Omental fat pad (tissue), 4 donors: Measurements from ENCODE around the gene SFMBT1. TPM values are rescaled to one million over a fixed set of nuclear protein-coding genes. Genes with fewer than 3 reads are reported as not detected.

Experiments used
- ATAC-seq: fragments of 150-250 bp; one replicate; pipeline ENCODE4 v1.9.1; 2016; ENCODE audit warnings: mild to moderate bottlenecking, moderate library complexity; ENCODE audit not compliant: low FRiP score
- DNase-seq: peaks from one replicate; pipeline ENCODE4 v3.0.0-alpha.2; 2019; ENCODE audit warnings: low spot score
- total RNA-seq, 4 donors: library from RNA; depleted of rRNA; stranded (reverse); fragments of >200 nt; gene quantifications; one replicate each; pipeline ENCODE4 v1.1.0, GENCODE V29; 2016
- TF ChIP-seq, protein P1 (sequence below), 3 donors: fragments of 450-650 bp; IDR thresholded peaks; one replicate each; pipeline ENCODE4 v1.5.1; 2016 to 2017; ENCODE audit warnings: antibody characterized with exemption in 3 of 3, mild to moderate bottlenecking in 3 of 3, moderate library complexity in 2 of 3

The SFMBT1 gene
- total RNA-seq, 4 donors from 2014 or later: 6.5 to 15.3 (median 8.7) TPM

DNA sequence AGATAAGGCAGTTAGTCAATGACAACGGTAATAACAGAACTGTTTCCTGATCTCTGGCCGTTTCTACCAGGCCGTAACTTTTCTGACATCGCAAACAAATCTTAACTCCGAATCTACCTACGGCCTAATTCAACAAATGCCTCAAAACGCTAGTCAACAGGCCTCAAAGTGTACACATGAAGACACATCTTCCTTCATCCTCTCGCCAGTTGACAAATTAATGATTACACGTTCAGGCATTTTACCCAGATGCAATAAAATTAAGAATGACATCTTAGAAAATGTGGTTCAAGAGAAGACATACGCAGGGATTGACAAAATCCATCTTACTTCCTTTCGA, 1.5 kb downstream of the SFMBT1 start:
- TF ChIP-seq, protein P1, sequence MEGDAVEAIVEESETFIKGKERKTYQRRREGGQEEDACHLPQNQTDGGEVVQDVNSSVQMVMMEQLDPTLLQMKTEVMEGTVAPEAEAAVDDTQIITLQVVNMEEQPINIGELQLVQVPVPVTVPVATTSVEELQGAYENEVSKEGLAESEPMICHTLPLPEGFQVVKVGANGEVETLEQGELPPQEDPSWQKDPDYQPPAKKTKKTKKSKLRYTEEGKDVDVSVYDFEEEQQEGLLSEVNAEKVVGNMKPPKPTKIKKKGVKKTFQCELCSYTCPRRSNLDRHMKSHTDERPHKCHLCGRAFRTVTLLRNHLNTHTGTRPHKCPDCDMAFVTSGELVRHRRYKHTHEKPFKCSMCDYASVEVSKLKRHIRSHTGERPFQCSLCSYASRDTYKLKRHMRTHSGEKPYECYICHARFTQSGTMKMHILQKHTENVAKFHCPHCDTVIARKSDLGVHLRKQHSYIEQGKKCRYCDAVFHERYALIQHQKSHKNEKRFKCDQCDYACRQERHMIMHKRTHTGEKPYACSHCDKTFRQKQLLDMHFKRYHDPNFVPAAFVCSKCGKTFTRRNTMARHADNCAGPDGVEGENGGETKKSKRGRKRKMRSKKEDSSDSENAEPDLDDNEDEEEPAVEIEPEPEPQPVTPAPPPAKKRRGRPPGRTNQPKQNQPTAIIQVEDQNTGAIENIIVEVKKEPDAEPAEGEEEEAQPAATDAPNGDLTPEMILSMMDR (IDR thresholded peaks at IDR 0.05): no peak
- DNase-seq: no peak
- no peak for ATAC-seq

DNA sequence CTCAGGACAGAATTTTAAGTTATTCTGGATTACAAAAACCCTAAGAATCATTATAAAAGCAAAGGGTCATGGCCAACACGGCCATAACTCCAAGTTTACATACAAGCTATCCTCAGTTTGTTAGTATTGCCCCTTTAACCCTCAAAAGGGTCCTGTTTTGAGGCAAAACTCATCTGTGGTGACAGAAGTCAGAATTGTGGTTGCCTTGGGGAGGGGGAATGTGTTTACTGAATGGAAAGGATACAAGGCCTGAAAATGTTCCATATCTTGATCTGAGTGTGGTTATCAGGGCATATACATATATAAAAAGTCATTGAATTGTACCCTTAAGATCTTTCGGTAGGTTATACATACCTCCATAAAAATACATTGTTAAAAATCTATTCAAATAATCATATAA, 2.1 kb downstream of the SFMBT1 start:
- TF ChIP-seq, protein P1 (IDR thresholded peaks at IDR 0.05): no peak
- no peak for DNase-seq
- ATAC-seq: no peak

DNA sequence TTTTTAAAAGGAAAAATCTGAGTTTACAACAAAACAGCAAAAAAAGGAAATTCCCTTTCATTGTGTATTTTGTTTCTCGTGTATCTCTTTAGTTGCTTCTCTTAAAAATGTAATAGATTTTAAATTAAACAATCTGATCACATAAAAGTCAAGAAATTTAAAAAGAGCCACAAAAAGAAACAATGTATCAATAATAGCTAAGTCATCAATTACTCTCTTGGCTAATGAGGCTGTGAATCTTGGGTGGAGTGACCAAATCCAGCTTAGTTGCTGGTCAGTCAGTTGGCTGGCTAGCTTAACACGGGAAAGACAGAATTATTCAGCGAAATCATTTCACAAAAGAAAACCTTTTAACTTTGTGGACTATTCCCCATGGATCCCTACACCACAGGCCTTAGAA, 3.2 kb downstream of the SFMBT1 start:
- TF ChIP-seq, protein P1 (IDR thresholded peaks at IDR 0.05): no peak
- DNase-seq (no peak), ATAC-seq (no peak)

DNA sequence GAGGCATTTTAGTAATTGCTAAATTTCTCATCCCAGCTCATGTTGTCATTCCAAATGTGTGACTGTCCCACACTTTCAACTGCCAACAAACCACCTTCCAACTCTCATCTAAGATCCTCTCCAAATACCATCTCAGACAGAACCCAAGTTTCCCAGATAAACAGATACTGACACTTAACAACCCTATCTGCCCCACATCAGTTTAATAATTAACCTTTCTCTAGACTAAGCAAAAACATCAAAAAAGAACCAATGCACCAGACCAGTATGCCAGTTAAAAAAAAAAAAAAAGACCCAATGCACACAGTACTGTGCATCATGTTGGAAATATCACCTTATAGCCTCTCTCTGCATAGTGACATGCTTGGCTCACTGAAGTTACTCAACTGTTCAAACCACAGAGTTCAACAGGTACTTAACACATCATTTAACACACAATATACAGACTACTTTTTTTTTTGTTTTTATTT, 5.5 kb downstream of the SFMBT1 start:
- DNase-seq: no peak
- TF ChIP-seq, protein P1 (IDR thresholded peaks at IDR 0.05): no peak
- no peak for ATAC-seq

DNA sequence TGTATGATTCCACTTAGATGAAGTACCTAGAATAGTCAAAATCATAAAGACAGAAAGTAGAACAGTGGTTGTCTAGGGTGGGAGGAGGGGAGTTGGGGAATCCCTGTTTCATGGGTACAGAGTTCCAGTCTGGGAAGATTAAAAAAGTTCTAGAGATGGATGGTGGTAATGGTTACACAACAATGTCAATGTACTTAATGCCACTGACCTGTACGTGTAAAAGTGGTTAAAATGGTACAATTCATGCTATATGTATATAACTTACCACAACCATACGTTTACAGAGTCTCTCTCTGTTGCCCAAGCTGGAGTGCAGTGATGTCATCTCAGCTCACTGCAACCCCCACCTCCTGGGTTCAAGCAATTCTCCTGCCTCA, 6.5 kb downstream of the SFMBT1 start:
- TF ChIP-seq, protein P1 (IDR thresholded peaks at IDR 0.05): no peak
- no peak for DNase-seq
- no peak for ATAC-seq

DNA sequence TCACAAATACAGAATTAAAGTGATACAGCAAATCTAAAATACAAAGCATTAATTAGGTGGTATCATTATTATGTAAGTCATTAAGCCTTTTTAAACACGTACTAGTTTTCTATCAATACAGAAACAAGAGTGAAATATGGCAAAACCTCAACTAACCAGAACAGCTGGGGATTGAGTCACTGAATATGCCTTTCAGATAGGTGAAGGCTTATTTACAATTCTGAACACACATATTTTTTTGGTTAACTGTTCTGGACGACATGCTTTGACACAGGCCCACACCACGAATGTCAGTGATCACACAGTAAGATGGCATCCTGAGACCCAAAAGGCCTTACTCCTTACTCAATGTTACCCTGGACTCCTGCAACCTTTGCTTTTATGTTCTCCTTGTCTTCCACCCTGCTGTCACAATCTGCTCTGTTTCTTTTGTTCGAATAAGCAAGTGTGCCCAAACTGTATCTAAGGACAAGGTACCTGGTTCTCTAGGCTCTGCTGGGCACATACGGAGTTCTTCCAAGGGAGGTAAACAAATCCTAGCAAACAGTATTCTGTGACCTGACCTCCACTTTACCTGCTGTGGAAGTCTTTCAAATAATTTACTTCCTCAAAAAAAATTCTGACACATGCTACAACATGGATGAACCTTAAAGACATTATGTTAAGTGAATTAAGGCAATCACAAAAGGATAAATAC, 7.0 kb downstream of the SFMBT1 start:
- ATAC-seq (no peak), DNase-seq (no peak)
- TF ChIP-seq, protein P1 (IDR thresholded peaks at IDR 0.05): no peak
